ENCODE results near the gene DCAF8.

DCAF8 gene

GRCh38 chr1:160177231-160177630 lies 85.1 kb downstream of the DCAF8 start:
- no peak overlapping the region for H3K18ac ChIP-seq (ENCODE audit: low read length)
- no peak overlapping the region for H2BK5ac ChIP-seq (ENCODE audit: low read length)
- H3K4me2 ChIP-seq (ENCODE audit: low read length), result no peak overlapping the region
- peak overlapping the region; percentile 46 for H3K56ac ChIP-seq (ENCODE audit: low read length)
- peak overlapping the region; percentile 20 for H3K27ac ChIP-seq (ENCODE audit: low read depth, low read length)
- no peak overlapping the region for H4K8ac ChIP-seq (ENCODE audit: low read depth, low read length)
- H3K27me3 ChIP-seq (ENCODE audit: insufficient read depth, low read length, poor library complexity), result no peaks in the 10 kb centered on the region
- no peak overlapping the region for H4K5ac ChIP-seq (ENCODE audit: low read length)
- no CpG with 5 or more reads among the region's 2 CpGs for WGBS (ENCODE audit: extremely low coverage, insufficient coverage, low lambda C conversion rate)
- no peak overlapping the region for H3K4me3 ChIP-seq (ENCODE audit: low read length)
- DNase-seq, result peak; percentile 64
- H2AK5ac ChIP-seq (ENCODE audit: low read length), result no peak overlapping the region
- no peak overlapping the region for H3K23ac ChIP-seq (ENCODE audit: low read length)
- no peaks in the 10 kb centered on the region for H3K79me2 ChIP-seq (ENCODE audit: control insufficient read depth, insufficient read depth, low read length)
- peak overlapping the region; percentile 75 for H3K4ac ChIP-seq (ENCODE audit: low read depth, low read length)
- H3K36me3 ChIP-seq (ENCODE audit: control insufficient read depth, insufficient read depth, low read length), result no peaks in the 10 kb centered on the region
- no peaks in the 10 kb centered on the region for H3K79me1 ChIP-seq (ENCODE audit: low read length)
- peak overlapping the region; percentile 64 for H2BK120ac ChIP-seq (ENCODE audit: low read depth, low read length)
- peaks cover 10% of the 10 kb centered on the region for H3K4me1 ChIP-seq (ENCODE audit: control insufficient read depth, low read depth, low read length)
- peak overlapping the region; percentile 4 for H2BK15ac ChIP-seq (replicated peaks; ENCODE audit: low read depth)
- H3K9ac ChIP-seq (ENCODE audit: low read length), result peak overlapping the region; percentile 10

- Histone ChIP-seq H3K79me1 (ENCODE audit: low read length) (no peaks in the 10 kb centered on the region), H3K4me1 (ENCODE audit: control insufficient read depth, low read depth, low read length) (peaks cover 22% of the 10 kb centered on the region), H3K56ac (ENCODE audit: low read length) (peak overlapping the region; percentile 51), H2AK5ac (ENCODE audit: low read length) (no peak overlapping the region), H2BK15ac (replicated peaks; ENCODE audit: low read depth) (no peak overlapping the region), H3K4me2 (ENCODE audit: low read length) (no peak overlapping the region), H3K4ac (ENCODE audit: low read depth, low read length) (peak overlapping the region; percentile 60), H3K18ac (ENCODE audit: low read length) (peak overlapping the region; percentile 21), H3K9ac (ENCODE audit: low read length) (no peak overlapping the region), H3K79me2 (ENCODE audit: control insufficient read depth, insufficient read depth, low read length) (no peaks in the 10 kb centered on the region), H3K36me3 (ENCODE audit: control insufficient read depth, insufficient read depth, low read length) (no peaks in the 10 kb centered on the region), H3K27ac (ENCODE audit: low read depth, low read length) (peak overlapping the region; percentile 14), H4K5ac (ENCODE audit: low read length) (no peak overlapping the region), H3K23ac (ENCODE audit: low read length) (no peak overlapping the region), H4K8ac (ENCODE audit: low read depth, low read length) (no peak overlapping the region), H2BK5ac (ENCODE audit: low read length) (peak overlapping the region; percentile 23), H3K4me3 (ENCODE audit: low read length) (no peak overlapping the region), H2BK120ac (ENCODE audit: low read depth, low read length) (no peak overlapping the region), H3K27me3 (ENCODE audit: insufficient read depth, low read length, poor library complexity) (no peaks in the 10 kb centered on the region)
- DNase-seq, result peak; percentile 51
- WGBS (ENCODE audit: extremely low coverage, insufficient coverage, low lambda C conversion rate), result no CpG with 5 or more reads among the region's 9 CpGs
These were observed 90.4 kb downstream of the DCAF8 start for GRCh38 chr1:160171980-160172379.

- Histone ChIP-seq H3K4ac (ENCODE audit: low read depth, low read length) (peak overlapping the region; percentile 18), H3K36me3 (ENCODE audit: control insufficient read depth, insufficient read depth, low read length) (no peaks in the 10 kb centered on the region), H2AK5ac (ENCODE audit: low read length) (peak overlapping the region; percentile 3), H2BK5ac (ENCODE audit: low read length) (peak overlapping the region; percentile 54), H2BK15ac (replicated peaks; ENCODE audit: low read depth) (no peak overlapping the region), H3K4me2 (ENCODE audit: low read length) (no peak overlapping the region), H3K56ac (ENCODE audit: low read length) (peak overlapping the region; percentile 81), H3K9ac (ENCODE audit: low read length) (no peak overlapping the region), H2BK120ac (ENCODE audit: low read depth, low read length) (no peak overlapping the region), H3K18ac (ENCODE audit: low read length) (peak overlapping the region; percentile 93), H3K79me2 (ENCODE audit: control insufficient read depth, insufficient read depth, low read length) (no peaks in the 10 kb centered on the region), H3K27me3 (ENCODE audit: insufficient read depth, low read length, poor library complexity) (no peaks in the 10 kb centered on the region), H3K79me1 (ENCODE audit: low read length) (no peaks in the 10 kb centered on the region), H3K4me3 (ENCODE audit: low read length) (no peak overlapping the region), H3K27ac (ENCODE audit: low read depth, low read length) (peak overlapping the region; percentile 66), H3K4me1 (ENCODE audit: control insufficient read depth, low read depth, low read length) (peaks cover 22% of the 10 kb centered on the region), H3K23ac (ENCODE audit: low read length) (no peak overlapping the region), H4K8ac (ENCODE audit: low read depth, low read length) (no peak overlapping the region), H4K5ac (ENCODE audit: low read length) (no peak overlapping the region)
- no CpG with 5 or more reads among the region's 4 CpGs for WGBS (ENCODE audit: extremely low coverage, insufficient coverage, low lambda C conversion rate)
- peak; percentile 73 for DNase-seq
These were observed 91.0 kb downstream of the DCAF8 start for GRCh38 chr1:160171354-160171753.

GRCh38 chr1:160169553-160170399 lies 92.6 kb downstream of the DCAF8 start:
- no peaks in the 10 kb centered on the region for H3K27me3 ChIP-seq (ENCODE audit: insufficient read depth, low read length, poor library complexity)
- no peak overlapping the region for H3K23ac ChIP-seq (ENCODE audit: low read length)
- H3K79me2 ChIP-seq (ENCODE audit: control insufficient read depth, insufficient read depth, low read length), result no peaks in the 10 kb centered on the region
- peak overlapping the region; percentile 72 for H3K56ac ChIP-seq (ENCODE audit: low read length)
- no CpG with 5 or more reads among the region's 15 CpGs for WGBS (ENCODE audit: extremely low coverage, insufficient coverage, low lambda C conversion rate)
- H3K9ac ChIP-seq (ENCODE audit: low read length), result peak overlapping the region; percentile 22
- H2BK15ac ChIP-seq (replicated peaks; ENCODE audit: low read depth), result no peak overlapping the region
- peak overlapping the region; percentile 93 for H3K4ac ChIP-seq (ENCODE audit: low read depth, low read length)
- H3K4me3 ChIP-seq (ENCODE audit: low read length), result no peak overlapping the region
- H3K79me1 ChIP-seq (ENCODE audit: low read length), result no peaks in the 10 kb centered on the region
- H2BK120ac ChIP-seq (ENCODE audit: low read depth, low read length), result peak overlapping the region; percentile 74
- no peaks in the 10 kb centered on the region for H3K36me3 ChIP-seq (ENCODE audit: control insufficient read depth, insufficient read depth, low read length)
- H4K5ac ChIP-seq (ENCODE audit: low read length), result no peak overlapping the region
- H3K27ac ChIP-seq (ENCODE audit: low read depth, low read length), result peak overlapping the region; percentile 90
- H3K18ac ChIP-seq (ENCODE audit: low read length), result peak overlapping the region; percentile 93
- peak overlapping the region; percentile 92 for H2BK5ac ChIP-seq (ENCODE audit: low read length)
- no peak overlapping the region for H2AK5ac ChIP-seq (ENCODE audit: low read length)
- H4K8ac ChIP-seq (ENCODE audit: low read depth, low read length), result no peak overlapping the region
- DNase-seq, result peak; percentile 96
- H3K4me2 ChIP-seq (ENCODE audit: low read length), result no peak overlapping the region
- peaks cover 22% of the 10 kb centered on the region for H3K4me1 ChIP-seq (ENCODE audit: control insufficient read depth, low read depth, low read length)

- H4K8ac ChIP-seq (ENCODE audit: low read depth, low read length), result no peak overlapping the region
- H3K18ac ChIP-seq (ENCODE audit: low read length), result peak overlapping the region; percentile 62
- H2BK5ac ChIP-seq (ENCODE audit: low read length), result peak overlapping the region; percentile 92
- peak overlapping the region; percentile 70 for H3K56ac ChIP-seq (ENCODE audit: low read length)
- H3K27ac ChIP-seq (ENCODE audit: low read depth, low read length), result peak overlapping the region; percentile 73
- H2BK15ac ChIP-seq (replicated peaks; ENCODE audit: low read depth), result no peak overlapping the region
- H3K27me3 ChIP-seq (ENCODE audit: insufficient read depth, low read length, poor library complexity), result no peaks in the 10 kb centered on the region
- H3K36me3 ChIP-seq (ENCODE audit: control insufficient read depth, insufficient read depth, low read length), result no peaks in the 10 kb centered on the region
- H4K5ac ChIP-seq (ENCODE audit: low read length), result no peak overlapping the region
- H3K4me1 ChIP-seq (ENCODE audit: control insufficient read depth, low read depth, low read length), result peaks cover 25% of the 10 kb centered on the region
- no peak overlapping the region for H2AK5ac ChIP-seq (ENCODE audit: low read length)
- no peak overlapping the region for H3K4me3 ChIP-seq (ENCODE audit: low read length)
- WGBS (ENCODE audit: extremely low coverage, insufficient coverage, low lambda C conversion rate), result no CpG with 5 or more reads among the region's 13 CpGs
- H3K79me2 ChIP-seq (ENCODE audit: control insufficient read depth, insufficient read depth, low read length), result no peaks in the 10 kb centered on the region
- peak overlapping the region; percentile 6 for H3K4ac ChIP-seq (ENCODE audit: low read depth, low read length)
- peak; percentile 92 for DNase-seq
- no peak overlapping the region for H3K4me2 ChIP-seq (ENCODE audit: low read length)
- H3K23ac ChIP-seq (ENCODE audit: low read length), result no peak overlapping the region
- no peak overlapping the region for H2BK120ac ChIP-seq (ENCODE audit: low read depth, low read length)
- peak overlapping the region; percentile 25 for H3K9ac ChIP-seq (ENCODE audit: low read length)
- no peaks in the 10 kb centered on the region for H3K79me1 ChIP-seq (ENCODE audit: low read length)
These were observed 93.6 kb downstream of the DCAF8 start for GRCh38 chr1:160168609-160169369.

Data from mesendoderm (in vitro differentiated cells).